Inflammatory macrophage treated with lipopolysaccharide for 1 hour (primary cell): ENCODE results near the gene MMP23B.
"Not testable (repeated sequence)": the region's sequence is repeated elsewhere in the genome, so short reads cannot be mapped to it uniquely, and the experiment has no call there.

Experiments
- DNase-seq, 2 donors: peaks; one replicate each; pipeline ENCODE4 v3.0.0-alpha.2; 2020 to 2022

MMP23B gene

DNA sequence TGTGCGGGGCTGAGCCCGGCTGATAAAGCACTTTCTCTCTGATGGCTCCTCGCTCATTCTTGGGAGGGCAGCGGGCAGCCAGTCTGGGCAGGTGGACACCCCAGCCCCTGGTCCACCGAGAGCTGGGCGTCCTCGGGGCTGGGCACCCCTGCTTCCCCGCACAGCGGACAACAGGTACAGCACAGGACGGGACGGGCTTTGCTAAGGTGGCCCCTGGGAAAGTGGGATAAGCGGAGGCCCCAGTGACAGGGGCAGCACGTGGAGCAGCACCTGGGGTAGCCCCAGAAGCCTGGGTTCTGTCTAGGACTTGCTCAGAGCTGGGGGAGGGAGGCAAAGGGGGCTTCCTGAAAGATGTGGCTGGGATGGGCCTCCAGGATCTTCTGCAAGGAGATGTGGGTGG, 2.6 kb downstream of the MMP23B start:
- not testable (repeated sequence) for DNase-seq

DNA sequence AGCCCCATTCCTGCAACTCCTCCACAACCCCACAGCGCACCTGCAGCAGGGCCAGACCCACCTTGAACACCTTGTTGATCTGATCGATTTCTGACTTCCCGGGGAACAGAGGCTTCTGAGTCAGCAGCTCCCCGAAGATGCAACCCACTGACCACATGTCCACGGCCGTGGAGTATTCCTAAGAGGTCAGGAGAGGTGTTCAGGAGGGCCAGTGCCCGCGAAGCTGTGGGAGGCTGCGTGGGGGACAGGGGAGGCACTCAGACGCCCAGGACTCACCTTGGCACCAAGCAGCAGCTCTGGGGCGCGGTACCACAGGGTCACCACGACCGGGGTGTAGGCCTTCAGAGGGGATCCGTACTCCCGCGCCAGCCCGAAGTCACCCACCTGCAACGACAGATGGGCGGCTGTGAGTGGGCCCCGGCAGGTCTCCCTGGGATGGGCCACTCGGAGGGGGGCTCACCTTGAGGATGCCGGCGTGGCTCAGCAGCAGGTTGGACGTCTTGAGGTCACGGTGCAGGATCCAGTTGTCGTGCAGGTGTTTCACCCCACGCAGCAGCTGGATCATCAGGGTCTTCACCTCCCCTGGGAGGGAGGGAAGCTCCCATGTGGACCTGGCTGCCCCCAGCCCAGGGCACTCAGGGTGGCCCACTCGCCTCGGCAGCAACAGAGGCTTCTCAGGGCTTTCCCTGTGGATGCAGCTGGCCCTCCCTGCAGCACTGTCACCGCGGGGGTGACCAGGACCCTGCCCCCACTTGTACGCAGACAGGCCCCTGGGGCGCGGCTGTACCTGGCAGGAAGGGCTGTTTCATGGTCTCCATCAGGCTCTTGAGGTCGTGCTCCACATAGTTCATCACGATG, 4.9 kb downstream of the MMP23B start:
- not testable (repeated sequence) for DNase-seq

DNA sequence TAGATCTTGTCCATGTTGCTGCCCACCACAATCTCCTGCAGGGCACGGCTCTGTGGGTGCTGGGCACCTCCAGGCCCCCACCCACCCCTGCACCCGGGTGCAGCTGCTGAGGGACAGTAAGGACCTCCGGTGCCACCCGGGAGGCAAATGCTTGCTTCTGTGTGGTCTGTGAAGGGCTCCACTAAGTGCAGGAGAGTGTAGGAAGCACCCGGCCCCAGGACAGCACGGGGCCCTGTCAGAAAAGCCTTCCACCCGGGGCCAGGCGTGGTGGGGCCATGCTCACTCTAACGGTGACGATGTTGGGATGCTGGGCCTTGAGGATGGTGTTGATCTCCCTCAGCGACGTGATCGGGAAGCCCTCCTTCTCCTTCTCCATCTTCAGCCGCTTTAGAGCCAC, 5.5 kb downstream of the MMP23B start:
- DNase-seq: not testable (repeated sequence)

DNA sequence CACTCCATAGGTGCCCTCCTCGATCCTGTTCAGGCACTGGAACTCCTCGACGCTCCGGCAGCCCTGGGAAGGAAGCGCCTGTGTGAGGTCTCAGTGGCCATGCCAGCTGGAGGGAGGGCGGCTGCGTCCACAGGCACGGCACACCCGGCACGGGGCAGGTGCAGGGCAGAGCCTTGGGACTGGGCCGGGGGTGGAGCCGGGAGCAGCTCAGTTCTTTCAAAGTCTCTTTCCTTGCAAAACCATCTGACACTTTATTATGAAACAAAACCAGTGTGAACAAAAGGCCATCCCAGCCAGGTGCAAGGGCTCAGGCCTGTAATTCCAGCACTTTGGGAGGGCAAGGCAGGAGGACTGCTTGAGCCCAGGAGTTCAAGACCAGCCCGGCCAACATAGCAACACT, 6.6 kb downstream of the MMP23B start:
- not testable (repeated sequence) for DNase-seq

DNA sequence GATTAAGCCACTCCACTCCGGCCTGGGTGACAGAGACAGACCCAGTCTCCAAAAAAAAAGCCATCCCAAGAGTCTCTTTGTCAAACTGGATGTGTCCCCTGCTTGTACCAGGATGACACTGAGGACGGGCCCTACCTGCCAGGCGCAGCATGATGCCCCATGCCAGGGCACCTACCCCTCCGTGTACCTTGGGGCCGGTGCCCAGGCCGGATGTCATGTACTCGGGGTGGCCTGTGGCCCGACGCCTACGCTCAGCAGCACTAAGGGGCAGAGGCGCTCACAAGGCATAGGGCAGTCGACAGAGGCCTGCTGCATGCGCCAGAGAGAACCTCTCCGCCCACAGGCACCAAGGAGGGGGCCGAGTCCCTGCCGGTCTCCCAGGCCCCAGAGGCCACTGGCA, 7.4 kb downstream of the MMP23B start:
- DNase-seq: not testable (repeated sequence)

DNA sequence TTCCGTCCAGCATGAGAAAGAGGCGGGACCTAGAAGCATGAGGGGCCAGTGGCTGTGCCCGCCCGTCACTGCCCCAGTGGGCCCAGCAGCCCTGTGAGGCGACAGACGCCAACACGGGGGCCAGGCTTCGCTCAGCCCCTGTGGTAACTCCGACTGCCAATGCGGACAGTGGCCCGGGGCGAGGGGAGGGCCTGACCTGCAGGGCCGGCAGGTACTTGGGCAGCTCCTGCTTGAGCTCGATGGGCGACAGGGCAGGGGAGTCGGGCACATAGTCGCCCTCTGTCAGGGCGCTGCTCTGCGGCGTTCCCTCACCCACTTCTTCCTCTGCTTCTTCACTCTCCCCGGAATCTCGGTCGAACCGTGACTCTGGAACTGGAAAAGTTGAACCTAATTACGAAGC, 8.1 kb downstream of the MMP23B start:
- DNase-seq: not testable (repeated sequence)

DNA sequence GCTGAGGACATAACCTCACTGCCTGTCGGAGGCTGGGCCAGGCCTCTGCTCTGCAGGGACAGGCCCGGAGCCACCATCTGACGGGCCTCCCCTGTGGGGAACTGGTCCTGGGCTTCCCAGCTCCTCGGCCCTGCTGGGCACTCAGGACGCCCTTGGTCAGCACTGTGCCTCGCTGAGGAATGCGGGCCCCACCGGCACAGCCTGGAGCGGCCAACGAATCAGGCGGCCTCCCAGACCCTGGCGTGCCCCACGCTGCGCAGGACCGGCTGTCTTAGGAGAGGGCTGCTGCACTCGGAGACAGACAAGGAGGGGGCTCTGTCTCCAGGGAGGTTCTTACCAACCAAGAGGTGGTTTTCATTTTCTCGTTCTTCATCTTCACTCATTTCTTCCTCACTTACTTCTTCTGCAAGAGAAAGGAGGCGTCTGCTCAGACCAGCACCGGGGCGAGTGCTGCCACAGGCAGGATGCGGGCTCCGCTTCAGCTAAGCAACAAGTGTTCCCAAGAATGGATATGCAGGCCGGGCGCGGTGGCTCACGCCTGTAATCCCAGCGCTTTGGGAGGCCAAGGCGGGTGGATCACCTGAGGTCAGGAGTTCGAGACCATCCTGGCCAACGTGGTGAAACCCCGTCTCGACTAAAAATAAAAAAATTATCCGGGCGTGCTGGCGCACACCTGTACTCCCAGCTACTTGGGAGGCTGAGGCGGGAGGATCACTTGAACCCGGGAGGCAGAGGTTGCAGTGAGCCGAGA, 8.9 kb downstream of the MMP23B start:
- DNase-seq: not testable (repeated sequence)

DNA sequence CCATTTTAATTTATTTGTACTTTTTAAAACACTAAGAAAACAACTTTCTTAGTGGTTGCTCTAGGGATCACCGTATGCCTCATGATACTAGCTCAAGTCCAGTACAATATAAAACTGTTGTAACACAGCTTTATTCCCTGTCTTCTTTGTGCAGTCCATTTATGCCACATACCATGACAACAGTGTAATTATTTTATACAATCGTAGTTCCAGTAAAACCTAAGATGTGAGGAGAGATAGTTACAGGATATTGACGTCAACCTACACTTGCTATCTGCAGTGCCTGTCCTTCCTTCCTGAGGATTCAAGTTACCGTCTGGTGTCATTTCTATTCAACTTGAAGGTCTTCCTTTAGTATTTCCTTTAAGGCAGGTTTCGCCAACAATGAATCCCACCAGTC, 14.4 kb downstream of the MMP23B start:
- DNase-seq: not testable (repeated sequence)

DNA sequence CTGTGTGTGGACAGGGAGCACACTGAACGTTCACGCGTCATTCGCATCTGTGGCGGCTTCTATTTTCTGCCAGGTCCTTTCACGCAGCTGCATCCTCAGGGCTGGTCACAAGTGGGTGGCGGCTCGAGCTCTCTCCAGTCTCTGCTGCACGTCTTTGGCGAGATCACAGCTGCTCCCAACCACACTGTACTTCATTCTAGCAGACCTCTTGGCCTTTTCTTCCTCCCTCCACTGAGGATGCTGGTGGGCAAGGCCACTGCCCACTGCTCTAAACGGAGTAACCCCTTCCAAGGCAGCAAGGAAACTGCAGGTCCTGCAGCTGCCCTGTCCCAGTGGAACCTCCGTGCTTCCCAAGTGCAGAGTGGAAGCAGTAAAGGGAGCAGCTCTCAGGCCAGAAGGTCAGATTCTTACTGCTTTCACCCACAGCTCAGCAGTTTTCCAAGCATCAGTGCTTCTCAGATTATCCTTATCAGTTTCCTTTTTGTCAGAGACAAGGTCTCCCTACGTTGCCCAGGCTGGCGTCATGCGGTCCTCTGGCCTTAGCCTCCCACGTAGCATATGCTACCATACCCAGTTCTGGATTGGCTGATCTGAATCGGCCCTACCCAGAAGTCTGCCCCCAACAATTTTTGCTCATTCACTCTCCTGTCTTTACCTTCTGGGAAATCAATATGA, 15.7 kb downstream of the MMP23B start:
- DNase-seq: not testable (repeated sequence)

DNA sequence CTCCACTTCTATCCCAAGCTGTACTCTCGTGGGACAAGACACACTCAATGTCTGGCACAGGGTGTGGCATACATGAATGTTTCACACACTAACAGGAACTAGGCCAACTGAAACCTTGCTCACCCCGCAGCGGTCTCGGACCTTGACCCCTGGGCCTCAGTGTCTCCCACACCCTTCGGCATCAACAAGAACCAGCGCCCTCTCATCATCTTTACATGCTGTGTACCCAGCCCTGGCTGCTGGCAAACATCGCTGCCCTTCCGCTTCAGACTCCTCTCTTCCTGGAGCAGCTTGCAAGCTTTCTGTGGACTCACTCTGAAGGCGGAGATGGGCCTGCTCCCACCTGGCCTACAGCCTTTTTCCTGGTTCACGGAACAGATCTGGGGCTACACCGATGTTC, 16.3 kb downstream of the MMP23B start:
- DNase-seq: not testable (repeated sequence)

DNA sequence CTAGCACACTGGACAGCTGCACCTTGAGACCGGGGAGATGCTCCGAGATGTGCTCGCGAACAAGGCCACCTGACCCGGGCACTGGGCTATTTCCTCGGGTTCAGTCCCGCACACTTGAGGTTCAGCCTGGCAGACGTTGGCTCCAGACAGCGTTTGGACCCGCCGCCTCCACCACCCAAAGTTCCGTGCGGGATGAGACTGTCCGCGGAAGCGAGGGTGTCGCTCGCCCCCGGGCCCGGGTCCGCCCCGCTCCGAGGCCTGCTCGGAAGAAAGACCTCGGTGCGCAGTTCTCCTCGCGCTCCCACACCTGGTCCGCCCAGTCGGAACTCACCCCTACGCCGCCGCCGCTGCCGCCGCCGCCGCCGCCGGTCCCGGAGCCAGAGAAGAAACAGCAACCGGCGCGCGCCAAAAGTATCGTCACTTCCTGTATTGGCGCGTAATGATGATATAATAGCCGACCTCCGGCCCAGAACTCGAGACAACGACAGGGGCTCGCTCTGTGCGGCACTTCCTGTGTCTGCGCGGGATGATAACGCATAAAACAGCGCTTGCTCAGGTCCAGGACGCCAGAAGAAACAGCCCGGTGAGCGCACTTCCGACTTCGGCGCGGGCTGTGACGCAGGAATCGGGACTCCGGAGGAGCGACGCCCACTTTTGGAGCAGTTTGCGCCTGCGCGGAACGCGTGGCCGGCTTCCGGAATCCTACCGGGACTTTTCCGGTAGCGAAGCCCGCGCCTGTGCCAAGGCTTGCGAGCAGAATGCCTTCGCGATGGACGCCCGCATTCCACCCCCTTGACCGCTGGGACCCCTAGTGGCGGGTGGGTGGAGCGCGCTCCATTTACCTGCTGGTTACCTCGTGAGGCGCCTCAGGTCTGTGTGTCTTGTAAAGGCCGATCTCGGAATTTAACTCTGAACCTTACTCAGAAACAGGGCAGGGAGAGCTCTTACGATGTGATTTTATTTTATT, 26.9 kb downstream of the MMP23B start, which contains the start of gene CDK11B:
TSS of gene CDK11B (minus strand) at position 422 of the 967 bp plus-strand sequence. CDS start 1,519 bp downstream, outside the sequence.
- peak; percentile 91 to 94 for DNase-seq

DNA sequence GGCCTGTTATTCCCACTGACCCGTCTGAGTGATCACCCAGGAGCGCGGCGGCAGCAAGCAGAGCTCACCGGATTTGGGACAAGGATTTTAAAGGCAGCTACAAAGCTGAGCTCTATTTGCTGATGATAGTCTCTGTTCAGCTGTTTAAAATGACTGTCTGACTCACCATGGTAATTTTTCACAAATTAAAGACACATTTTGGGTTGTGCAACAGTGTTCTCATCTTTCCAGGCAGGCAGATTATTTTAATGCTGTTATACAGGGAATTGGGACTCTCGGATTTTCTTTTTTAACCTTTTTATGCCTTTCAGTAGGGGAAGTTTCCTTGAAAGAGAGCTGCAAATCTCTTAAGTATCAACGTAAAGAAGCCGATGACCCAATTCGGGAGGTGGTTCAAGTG, 30.4 kb downstream of the MMP23B start:
- DNase-seq: not testable (repeated sequence)

DNA sequence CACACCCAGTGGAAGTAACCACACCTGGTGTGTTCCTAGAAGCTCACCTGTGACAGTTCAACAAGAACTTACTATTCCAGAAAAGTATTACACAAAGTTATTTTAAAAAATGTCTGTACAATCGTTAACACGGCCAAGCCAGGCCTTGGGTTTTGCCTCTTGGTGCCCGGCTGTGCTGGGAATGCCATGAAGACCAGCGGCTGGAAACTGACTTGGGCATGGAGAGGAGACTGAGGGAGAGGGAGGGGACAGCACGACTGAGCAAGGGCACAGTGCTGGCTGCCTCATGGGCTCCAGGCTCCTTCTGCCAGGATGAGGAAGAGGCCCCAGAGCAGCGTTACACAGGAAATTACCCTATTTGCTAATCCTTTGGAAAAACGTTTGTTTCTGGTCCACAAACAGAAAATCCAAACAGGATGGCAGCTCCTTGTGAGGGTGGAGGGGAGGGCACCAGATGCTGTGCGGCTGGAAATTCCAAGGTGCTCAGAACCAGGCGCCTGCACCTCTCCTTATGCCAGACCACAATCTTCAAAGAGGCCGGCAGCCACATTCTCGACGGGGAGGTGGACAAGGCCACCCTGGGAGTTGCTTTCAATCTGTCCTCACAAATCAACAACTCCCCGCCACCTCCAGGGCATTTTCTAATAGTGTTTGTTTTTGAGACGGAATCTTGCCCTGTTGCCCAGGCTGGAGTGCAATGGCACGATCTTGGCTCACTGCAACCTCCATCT, 31.0 kb downstream of the MMP23B start:
- not testable (repeated sequence) for DNase-seq

DNA sequence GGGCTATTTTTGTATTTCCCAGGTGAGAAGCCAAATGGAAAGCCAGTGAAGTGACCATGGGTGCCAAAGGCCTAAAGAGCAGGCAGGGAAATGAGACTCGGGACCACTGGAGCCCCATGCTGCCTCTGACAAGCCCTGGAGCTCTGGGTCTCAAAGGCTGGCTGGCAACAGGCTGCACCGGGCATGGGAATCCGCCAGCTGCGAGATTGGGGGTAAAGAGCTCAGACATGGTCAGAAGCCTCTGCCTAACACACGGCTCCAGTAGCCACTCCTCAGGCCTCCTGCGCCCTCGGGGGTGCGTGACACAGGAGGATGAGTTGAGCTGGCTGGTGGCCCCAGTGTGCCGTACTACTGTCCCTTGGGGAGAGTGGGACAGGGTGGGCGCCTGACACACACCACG, 32.3 kb downstream of the MMP23B start:
- DNase-seq: not testable (repeated sequence)

DNA sequence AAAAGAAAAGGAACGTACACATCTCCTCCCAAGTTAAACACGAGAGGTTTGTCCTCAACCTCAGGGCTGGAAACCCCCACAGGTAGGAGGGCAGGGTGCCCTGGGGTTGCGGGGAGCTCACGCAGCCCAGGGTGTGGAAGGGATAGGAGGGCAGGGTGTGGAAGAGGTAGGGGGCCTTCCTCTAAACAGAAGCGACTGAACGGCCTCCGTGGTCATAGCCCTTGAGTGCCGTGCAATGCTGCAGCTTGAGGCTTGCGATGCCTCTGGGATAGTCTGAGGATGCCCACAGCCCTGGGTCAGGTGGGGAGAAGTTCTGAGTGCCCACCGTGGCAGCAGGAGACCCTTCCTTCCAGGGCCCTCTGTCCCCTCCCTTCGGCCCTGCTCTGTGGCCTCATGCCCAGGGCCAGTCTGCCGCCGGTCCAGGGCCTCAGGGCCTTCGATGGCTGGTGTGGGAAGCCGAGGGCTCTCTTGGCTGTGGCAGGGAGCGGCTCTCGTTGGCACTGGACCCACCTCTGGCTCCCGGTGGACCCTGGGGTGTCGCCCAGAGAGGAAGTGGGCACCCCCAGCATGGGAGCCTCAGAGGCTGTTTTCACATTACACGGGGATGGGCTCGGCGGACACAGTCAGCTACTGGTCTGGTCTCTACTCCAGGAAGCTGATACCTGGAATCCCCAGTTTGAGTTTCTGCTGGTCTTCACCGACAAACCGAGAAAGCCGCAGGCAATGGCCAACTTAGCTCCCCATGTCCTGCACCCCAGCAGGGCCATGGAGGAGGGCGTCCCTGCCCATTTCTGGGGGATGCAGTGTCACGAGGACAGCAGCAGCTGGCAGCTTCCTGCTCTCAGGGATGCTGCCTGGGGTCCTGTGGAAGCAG, 33.2 kb downstream of the MMP23B start:
- no peak for DNase-seq

DNA sequence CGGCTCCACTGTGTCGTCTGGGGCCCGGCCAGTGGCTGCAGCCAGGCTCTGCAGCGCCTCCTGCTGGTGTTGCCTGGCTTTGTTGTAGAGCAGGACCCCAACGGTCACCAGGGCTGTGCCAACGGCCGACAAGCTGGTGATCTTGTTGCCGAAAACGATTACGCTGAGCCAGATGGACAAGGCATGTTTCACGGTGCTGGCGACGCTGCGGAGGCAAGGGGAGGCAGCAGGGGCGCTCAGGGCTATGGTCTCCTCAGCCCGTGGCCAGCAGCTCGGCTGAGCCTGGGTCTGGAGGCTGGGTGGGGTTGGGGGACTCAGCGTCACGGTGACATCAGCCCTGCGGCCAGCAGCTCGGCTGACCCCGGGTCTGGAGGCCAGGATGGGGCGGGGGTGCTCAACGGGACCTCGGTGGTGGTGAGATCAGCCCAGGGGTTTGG, 33.9 kb downstream of the MMP23B start:
- DNase-seq: peak in 1 of 2 donors; percentile 40

DNA sequence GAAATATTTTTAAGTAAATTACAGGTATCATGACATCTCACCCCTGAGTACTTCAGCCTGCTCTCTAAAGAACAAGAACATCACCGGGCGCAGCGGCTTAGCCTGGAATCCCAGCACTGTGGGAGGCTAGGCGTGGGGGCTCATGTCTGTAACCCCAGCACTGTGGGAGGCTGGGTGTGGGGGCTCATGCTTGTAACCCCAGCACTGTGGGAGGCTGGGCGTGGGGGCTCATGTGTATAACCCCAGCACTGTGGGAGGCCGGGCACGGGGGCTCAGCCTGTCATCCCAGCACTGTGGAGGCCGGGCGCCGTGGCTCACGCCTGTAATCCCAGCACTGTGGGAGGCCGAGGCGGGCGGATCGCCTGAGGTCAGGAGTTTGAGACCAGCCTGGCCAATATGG, 34.6 kb downstream of the MMP23B start:
- no peak for DNase-seq

DNA sequence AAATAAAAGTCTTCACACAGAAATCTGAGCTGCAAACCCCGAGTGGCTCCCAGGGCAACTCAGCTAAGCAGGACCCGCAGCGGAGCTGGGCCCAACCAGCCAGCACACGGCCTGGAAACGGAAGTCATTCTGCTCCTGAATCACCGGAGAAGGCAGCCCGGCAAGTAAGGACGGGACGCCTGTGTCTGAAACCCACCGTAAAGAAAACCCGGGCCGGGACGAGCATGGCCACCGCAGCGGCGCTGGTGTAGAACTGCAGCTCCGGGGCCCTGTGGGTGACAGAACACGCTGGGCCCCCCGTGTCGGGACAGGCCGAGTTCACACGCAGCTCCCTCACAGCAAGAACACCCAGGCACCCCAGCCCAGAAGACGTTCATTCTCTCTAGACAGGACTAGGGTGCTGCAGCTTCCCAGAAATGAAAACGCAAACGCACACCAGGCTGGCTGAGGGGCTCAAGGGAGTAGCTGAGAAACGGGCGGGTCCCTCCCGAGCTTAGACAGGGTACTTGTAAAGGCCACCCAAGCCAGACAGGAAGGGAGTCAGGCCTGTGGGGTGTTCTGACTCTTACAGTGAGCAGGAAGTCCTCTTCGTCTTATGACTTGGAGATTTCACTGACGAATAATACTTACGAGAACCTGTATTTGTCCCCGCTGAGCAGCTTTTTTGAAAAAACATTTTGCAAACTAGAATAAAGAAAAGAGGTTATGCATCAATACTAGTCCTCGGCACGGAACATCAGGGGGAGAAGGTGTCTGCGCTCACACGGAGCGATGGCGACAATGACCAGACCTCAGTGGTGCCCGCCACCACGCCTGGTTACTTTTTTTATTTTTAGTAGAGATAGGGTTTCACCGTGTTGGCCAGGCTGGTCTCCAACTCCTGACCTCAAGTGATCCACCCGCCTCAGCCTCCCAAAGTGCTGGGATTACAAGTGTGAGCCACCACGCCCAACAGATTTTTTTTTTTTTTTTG, 37.8 kb downstream of the MMP23B start:
- DNase-seq: no peak

DNA sequence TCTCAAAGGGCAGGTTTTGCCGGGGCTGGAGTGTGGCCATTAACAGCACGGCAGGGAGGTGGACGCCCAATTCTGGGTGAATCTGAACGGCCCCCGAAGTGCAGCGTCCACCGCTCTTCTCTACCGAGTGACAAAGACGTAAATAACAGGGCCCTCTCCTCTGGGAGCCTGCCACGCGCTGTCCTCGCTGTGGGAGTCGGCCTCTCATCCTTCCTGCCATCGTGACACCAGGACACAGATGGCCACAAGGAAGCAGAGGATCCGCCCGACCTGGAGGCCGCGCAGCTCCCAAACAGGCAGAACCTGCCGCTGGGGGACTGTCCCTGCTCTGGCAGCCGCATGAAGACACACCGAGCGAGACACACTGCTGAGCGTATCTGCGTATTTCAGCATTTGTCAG, 38.9 kb downstream of the MMP23B start:
- no peak for DNase-seq
